GM18526 (cell line): ENCODE results near the gene CACNG6.

ENCODE experiments used
- POLR2A ChIP-seq: IDR thresholded peaks from 3 replicates; pipeline ENCODE4 v1.6.1; 2011; ENCODE audit not compliant: insufficient read length; ENCODE audit errors: extremely low read depth

The CACNG6 gene

DNA sequence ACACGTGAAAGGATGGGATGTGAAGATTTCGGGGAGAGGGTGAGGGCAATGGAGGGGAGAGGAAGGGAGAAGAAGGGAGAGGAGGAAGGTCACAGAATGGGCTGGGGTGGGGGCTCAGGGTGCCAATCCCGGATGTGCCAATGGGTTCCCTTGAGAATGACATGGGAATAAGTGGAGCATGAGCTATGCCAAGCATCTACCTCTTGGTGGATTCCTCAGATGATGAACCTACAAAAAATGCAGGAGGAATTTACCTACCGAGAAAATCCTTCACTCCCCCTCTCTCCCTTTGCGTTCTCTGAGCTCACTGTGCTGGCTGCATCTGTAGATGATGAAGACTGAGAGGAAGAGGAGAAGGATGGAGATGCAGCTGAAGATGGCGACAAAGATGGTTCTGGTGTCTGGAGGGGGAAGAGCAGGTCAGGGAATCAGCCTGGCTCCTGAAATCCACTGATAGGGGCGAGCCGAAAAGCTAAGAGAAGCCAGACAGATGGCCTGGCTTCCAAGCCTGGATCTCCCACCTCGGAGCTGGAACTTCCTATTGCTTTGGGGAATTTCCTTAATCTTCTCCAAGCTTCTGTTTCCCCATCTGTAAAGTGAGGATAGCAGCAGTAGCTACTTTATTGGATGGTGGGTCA lies 50.7 kb downstream of the CACNG6 start:
- TF ChIP-seq POLR2A = no peak

DNA sequence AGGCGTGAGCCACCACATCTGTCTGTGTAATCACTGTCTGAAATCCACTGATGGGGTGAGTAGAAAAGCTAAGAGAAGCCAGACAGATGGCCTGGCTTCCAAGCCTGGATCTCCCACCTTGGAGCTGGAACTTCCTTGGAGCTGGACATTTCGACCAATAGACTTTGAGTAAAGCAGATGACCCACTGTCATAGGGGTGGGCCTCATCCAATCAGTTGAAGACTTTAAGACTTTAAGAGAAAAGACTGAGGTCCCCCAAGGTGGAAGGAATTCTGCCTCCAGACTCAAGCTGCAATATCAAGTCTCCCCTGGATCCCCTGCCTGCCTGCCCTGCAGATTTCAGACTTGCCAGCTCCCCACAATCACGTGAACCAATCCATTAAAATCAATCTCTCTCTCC lies 51.6 kb downstream of the CACNG6 start:
- no peak for TF ChIP-seq POLR2A

DNA sequence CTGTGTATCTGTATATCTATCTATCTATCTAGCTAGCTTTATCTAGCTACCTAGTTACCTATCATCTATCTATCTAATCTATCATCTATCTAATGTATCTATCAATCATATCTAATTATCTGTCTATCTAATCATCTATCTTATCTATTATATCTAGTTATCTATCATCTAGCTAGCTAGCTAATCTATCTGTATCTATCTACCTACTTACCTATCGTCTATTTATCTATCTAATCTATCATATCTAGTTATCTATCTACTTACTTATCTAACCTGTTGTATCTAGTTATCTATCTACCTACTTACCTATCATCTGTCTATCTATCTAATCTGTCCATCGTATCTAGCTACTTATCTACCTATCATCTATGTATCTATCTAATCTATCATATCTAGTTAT lies 54.3 kb downstream of the CACNG6 start:
- no peak for TF ChIP-seq POLR2A

DNA sequence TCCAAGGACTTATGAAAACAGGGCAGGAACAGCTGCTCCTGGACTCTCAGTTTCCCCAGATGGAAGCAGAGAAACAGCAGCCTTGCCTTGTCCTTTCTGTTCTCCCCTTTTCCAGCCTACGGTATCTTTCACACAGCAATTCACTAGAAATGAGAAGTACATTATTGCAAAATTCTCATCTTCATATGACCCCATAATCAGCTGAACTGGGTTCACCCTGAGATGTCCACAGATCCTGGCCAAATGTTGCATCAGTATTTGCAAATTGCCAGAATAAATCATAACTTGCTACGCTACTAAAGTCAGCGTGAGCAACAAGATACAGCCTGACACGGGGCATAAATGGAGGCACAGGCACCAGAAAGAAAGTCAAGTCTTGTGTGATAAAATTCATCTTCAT lies 56.2 kb downstream of the CACNG6 start:
- no peak for TF ChIP-seq POLR2A
